WTC11 (cell line): Measurements from ENCODE around the gene TRIM2.

Experiments
- ATF3 ChIP-seq: sonication (generic); formaldehyde crosslinking; conservative IDR thresholded peaks from 2 replicates; pipeline ENCODE4 v1.8.1; 2022; ENCODE audit warnings: mild to moderate bottlenecking, missing genetic modification reagents
- E2F4 ChIP-seq: sonication (generic); formaldehyde crosslinking; IDR thresholded peaks from 2 replicates; pipeline ENCODE4 v1.8.1; 2022; ENCODE audit warnings: low read depth, mild to moderate bottlenecking, moderate library complexity, missing genetic modification reagents, borderline replicate concordance
- ESRRA ChIP-seq: sonication (generic); formaldehyde crosslinking; IDR thresholded peaks from 2 replicates; pipeline ENCODE4 v1.8.1; 2022; ENCODE audit warnings: mild to moderate bottlenecking, missing genetic modification reagents, borderline replicate concordance
- ETV6 ChIP-seq: sonication (generic); formaldehyde crosslinking; IDR thresholded peaks from 2 replicates; pipeline ENCODE4 v1.8.1; 2022; ENCODE audit warnings: mild to moderate bottlenecking, missing genetic modification reagents
- IRF2 ChIP-seq: sonication (generic); formaldehyde crosslinking; IDR thresholded peaks from 2 replicates; pipeline ENCODE4 v1.8.0; 2022; ENCODE audit warnings: low read depth, missing genetic modification reagents, borderline replicate concordance
- USF2 ChIP-seq: sonication (generic); formaldehyde crosslinking; IDR thresholded peaks from 2 replicates; pipeline ENCODE4 v1.8.1; 2023; ENCODE audit warnings: mild to moderate bottlenecking, missing genetic modification reagents, moderate library complexity
- ZBTB43 ChIP-seq: sonication (generic); formaldehyde crosslinking; IDR thresholded peaks from 2 replicates; pipeline ENCODE4 v1.8.1; 2023; ENCODE audit warnings: mild to moderate bottlenecking, missing genetic modification reagents
- ZNF232 ChIP-seq: sonication (generic); formaldehyde crosslinking; IDR thresholded peaks from 2 replicates; pipeline ENCODE4 v1.8.0; 2022; ENCODE audit warnings: mild to moderate bottlenecking, missing genetic modification reagents

- TF ChIP-seq IRF2 (CRISPR knock-in tag) (no peak), E2F4 (CRISPR knock-in tag) (no peak), ZNF232 (no peak), ETV6 (CRISPR knock-in tag) (no peak), ATF3 (no peak), USF2 (CRISPR knock-in tag) (no peak), ZBTB43 (no peak), ESRRA (CRISPR knock-in tag) (no peak)
Observed at GRCh38 chr4:153247116-153247490, 42.9 kb downstream of the TRIM2 start.
